Uterus (tissue), 4 donors: Measurements from ENCODE around the gene CT45A9. TPM values are rescaled to one million over a fixed set of nuclear protein-coding genes. Genes with fewer than 3 reads are reported as not detected.
"Not testable (repeated sequence)": the region's sequence is repeated elsewhere in the genome, so short reads cannot be mapped to it uniquely, and the experiment has no call there.

Experiments used
- DNase-seq, 2 donors: peaks; one replicate each; pipeline ENCODE4 v3.0.0-alpha.2; 2019 to 2020
- H3K27ac ChIP-seq, 2 donors: fragments of 200-600 bp; sonication (generic); 1 replicate in 1 of 2; 2 replicates in 1 of 2; pipeline ENCODE4 v1.5.1; 2016 to 2018
- H3K27me3 ChIP-seq, 2 donors: fragments of 200-600 bp; sonication (generic); one replicate each; pipeline ENCODE4 v1.5.1; 2018 to 2019; ENCODE audit warnings: control low read depth in 1 of 2
- H3K36me3 ChIP-seq, 2 donors: fragments of 200-600 bp; sonication (generic); one replicate each; pipeline ENCODE4 v1.5.1; 2019; ENCODE audit warnings: control low read depth in 1 of 2
- H3K4me1 ChIP-seq, 2 donors: fragments of 200-600 bp; sonication (generic); one replicate each; pipeline ENCODE4 v1.5.1; 2018 to 2019; ENCODE audit warnings: control low read depth in 1 of 2
- H3K4me3 ChIP-seq, 2 donors: fragments of 200-600 bp; sonication (generic); 1 replicate in 1 of 2; 2 replicates in 1 of 2; pipeline ENCODE4 v1.5.1; 2018 to 2019; ENCODE audit warnings: mild to moderate bottlenecking in 1 of 2
- H3K9me3 ChIP-seq, 2 donors: fragments of 200-600 bp; sonication (generic); one replicate each; pipeline ENCODE4 v1.5.1; 2019; ENCODE audit warnings: control low read depth in 1 of 2
- POLR2A ChIP-seq, 2 donors: fragments of 450-650 bp; IDR thresholded peaks; one replicate each; pipeline ENCODE4 v1.6.1; 2016; ENCODE audit warnings: antibody characterized with exemption in 2 of 2, mild to moderate bottlenecking in 1 of 2, moderate library complexity in 1 of 2
- intact Hi-C: fragments of 100-400 bp; cut with DNase I; formaldehyde crosslinking; loops from one replicate; pipeline ENCODE4 v1.15.1; 2023; ENCODE audit warnings: low total_unique reads
- total RNA-seq, 4 donors: library from RNA; depleted of rRNA in 3 of 4; stranded (reverse); fragments of >200 nt in 3 of 4; gene quantifications; one replicate each; pipeline versions ENCODE4 v1.1.0 to v1.2.4, GENCODE V29; 2014 to 2023
- TF ChIP-seq, protein P1 (sequence below), 4 experiments: fragments of 200-600 bp in 2 of 4; fragments of 450-650 bp in 2 of 4; sonication (generic) in 2 of 4; IDR thresholded peaks; one replicate each; pipeline ENCODE4 v1.5.1; 2016 to 2019; ENCODE audit warnings: antibody characterized with exemption in 4 of 4, mild to moderate bottlenecking in 2 of 4, moderate library complexity in 1 of 4
- donor health status: DM: yes; HTN: yes; CAD: no.

The CT45A9 gene, protein sequence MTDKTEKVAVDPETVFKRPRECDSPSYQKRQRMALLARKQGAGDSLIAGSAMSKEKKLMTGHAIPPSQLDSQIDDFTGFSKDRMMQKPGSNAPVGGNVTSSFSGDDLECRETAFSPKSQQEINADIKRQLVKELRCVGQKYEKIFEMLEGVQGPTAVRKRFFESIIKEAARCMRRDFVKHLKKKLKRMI
- total RNA-seq = not detected

DNA sequence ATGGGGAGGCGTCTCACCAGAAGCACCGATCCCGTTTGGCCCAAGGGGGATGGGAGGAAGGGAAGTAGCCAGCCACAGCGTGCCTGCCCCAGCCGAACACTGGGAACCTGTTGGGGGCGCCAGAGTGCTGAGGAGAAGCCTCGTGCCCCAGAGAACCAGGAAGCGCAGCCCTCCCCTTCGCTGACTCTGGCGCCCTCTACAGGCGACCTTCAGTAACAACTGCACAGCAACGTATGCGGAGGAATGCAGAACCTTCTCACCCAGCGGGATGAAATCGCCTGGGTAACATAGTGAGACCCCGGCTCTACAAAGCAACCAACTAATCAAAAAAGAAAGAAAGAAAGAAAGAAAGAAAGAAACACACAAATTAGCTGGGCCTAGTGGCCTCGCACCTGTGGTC lies at the start of gene CT45A9:
TSS of gene CT45A9 (minus strand) at position 101 of the 400 bp plus-strand sequence. CDS start 3,751 bp downstream, outside the sequence.
- H3K4me3 ChIP-seq, H3K9me3 ChIP-seq, H3K27ac ChIP-seq, H3K36me3 ChIP-seq, DNase-seq, H3K27me3 ChIP-seq, intact Hi-C loops, H3K4me1 ChIP-seq: not testable (repeated sequence)

DNA sequence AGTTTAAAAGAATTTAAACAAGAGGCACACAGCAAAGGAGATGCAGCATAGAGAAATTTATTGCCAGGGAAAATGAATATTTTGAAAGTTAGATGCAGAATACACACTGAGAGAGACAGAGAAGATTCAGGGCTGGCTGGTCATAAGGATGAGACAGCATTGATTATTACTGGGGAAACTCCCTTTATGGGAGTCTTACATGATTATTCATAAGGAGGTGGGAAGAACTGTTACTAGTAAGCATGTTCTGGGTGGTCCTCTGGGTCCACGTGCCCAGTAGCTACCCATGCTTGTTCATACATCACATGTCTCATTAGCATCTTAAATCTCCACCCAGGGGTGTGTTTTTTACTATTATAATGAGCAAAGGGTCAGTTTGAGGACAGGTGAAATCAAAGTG lies 48.9 kb upstream of the CT45A9 start:
- H3K4me1 ChIP-seq, intact Hi-C loops, H3K27ac ChIP-seq, H3K36me3 ChIP-seq, H3K27me3 ChIP-seq, H3K4me3 ChIP-seq, DNase-seq, H3K9me3 ChIP-seq: not testable (repeated sequence)

DNA sequence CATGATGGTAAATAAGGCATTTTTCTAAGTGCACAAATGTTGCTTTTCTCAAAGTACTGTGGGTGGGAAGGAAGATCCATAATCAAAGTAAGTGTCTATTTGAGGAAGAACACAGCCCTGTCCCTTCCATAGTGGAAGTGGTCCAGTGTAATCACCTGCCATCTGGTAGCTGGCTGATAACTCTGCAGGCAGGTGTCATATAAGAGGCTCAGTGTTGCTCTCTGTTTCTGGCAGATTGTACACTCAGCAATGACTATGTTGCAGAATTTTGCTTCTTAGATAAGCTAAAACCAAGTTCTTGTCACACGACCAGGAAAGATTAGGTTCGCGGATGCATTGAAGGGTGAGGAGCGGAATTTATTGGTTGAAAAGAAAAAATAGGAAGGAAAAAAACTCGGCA lies 42.8 kb upstream of the CT45A9 start:
- H3K4me1 ChIP-seq = no peaks in the 10 kb centered on the region
- no peaks in the 10 kb centered on the region for H3K36me3 ChIP-seq
- no peak overlapping the region for H3K27ac ChIP-seq
- no peak for TF ChIP-seq POLR2A (IDR thresholded peaks at IDR 0.05)
- TF ChIP-seq, protein P1, sequence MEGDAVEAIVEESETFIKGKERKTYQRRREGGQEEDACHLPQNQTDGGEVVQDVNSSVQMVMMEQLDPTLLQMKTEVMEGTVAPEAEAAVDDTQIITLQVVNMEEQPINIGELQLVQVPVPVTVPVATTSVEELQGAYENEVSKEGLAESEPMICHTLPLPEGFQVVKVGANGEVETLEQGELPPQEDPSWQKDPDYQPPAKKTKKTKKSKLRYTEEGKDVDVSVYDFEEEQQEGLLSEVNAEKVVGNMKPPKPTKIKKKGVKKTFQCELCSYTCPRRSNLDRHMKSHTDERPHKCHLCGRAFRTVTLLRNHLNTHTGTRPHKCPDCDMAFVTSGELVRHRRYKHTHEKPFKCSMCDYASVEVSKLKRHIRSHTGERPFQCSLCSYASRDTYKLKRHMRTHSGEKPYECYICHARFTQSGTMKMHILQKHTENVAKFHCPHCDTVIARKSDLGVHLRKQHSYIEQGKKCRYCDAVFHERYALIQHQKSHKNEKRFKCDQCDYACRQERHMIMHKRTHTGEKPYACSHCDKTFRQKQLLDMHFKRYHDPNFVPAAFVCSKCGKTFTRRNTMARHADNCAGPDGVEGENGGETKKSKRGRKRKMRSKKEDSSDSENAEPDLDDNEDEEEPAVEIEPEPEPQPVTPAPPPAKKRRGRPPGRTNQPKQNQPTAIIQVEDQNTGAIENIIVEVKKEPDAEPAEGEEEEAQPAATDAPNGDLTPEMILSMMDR (IDR thresholded peaks at IDR 0.05) = no peak
- intact Hi-C loops = no loop called here
- no peak for DNase-seq
- no peaks in the 10 kb centered on the region for H3K9me3 ChIP-seq
- H3K4me3 ChIP-seq = no peak overlapping the region
- H3K27me3 ChIP-seq = no peaks in the 10 kb centered on the region

DNA sequence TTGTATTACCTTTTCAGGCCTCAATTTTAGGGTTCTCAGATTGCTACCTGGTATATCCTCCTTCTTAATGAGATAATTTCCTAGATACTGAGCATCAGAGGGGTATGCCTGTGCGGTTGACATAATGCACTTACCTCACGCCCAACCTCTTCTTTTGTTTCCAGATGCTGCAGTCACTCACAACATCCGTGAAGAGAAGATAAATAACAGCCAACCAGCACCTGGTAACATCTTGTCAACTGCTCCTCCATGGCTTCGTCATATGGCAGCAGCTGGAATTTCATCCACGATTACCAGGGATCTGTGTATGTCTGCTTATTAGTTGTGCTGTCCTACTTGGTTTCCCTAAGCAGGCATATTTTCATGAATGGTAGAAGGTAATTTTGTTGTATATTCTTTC lies 38.6 kb upstream of the CT45A9 start:
- Histone ChIP-seq H3K36me3 (no peaks in the 10 kb centered on the region), H3K4me1 (no peaks in the 10 kb centered on the region), H3K27me3 (no peaks in the 10 kb centered on the region), H3K4me3 (no peak overlapping the region), H3K9me3 (no peaks in the 10 kb centered on the region), H3K27ac (no peak overlapping the region)
- intact Hi-C loops = no loop called here
- no peak for DNase-seq
- TF ChIP-seq POLR2A (IDR thresholded peaks at IDR 0.05) = no peak
- TF ChIP-seq, protein P1 (IDR thresholded peaks at IDR 0.05) = no peak

DNA sequence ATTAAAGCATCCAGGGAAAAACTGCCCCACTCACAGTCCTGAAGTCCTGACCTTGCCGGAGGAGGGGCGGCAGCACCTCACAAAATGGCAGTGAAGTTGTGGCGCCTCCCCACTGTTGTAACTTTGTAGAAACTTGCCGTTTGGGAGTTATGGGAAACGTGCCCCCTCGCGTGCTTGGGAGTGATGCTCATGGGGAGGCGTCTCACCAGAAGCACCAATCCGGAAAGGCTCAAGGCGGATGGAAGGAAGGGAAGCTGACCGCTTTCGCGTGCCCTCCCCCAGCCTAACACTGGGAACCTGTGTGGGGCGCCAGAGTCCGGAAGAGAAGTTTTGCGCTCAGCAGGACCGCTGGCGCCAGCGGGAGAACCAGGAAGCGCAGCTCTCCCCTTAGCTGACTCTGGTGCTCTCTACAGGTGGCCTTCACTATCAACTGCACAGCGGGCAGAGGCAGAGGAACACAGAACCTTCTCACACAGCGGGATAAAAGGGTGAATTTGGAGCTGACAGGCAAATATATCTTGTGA lies 21.7 kb upstream of the CT45A9 start, which contains the start of the genes CT45A10 and SAGE1:
TSS of gene CT45A10 (minus strand) at position 151 of the 524 bp plus-strand sequence. CDS start 8,100 bp downstream, outside the sequence.
TSS of gene SAGE1 (plus strand) at position 423 of the 524 bp plus-strand sequence. CDS start 2,527 bp downstream, outside the sequence.
- TF ChIP-seq, protein P1 (IDR thresholded peaks at IDR 0.05) = no peak
- no peak for TF ChIP-seq POLR2A (IDR thresholded peaks at IDR 0.05)
- Histone ChIP-seq H3K4me1 (no peaks in the 10 kb centered on the region), H3K4me3 (no peak within 1 kb of the TSS), H3K36me3 (no peaks in the 10 kb centered on the region), H3K27ac (no peak within 1 kb of the TSS), H3K27me3 (no peaks in the 10 kb centered on the region), H3K9me3 (no peaks in the 10 kb centered on the region)
- DNase-seq = no peak
- intact Hi-C loops = no loop called here

DNA sequence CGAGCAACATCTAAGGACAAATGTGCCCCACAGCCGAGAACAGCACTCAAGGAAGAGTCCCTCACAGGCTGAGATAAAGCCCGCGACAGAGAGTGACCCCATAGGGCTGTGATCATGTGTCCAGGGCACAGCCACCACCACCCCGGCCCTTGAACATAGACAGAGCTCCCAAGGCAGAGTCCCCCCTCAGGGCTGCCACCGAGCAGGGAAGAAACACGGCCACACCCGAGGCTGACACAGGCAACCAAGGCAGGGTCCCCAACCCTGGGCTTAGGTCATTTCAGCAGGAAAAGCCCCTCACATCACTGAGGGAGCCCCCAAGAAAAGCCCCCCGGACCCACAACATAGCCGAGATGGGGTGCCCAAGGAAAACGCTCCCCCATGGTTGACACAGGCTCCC lies 21.2 kb upstream of the CT45A9 start:
- Histone ChIP-seq H3K9me3 (no peaks in the 10 kb centered on the region), H3K4me1 (no peaks in the 10 kb centered on the region), H3K36me3 (no peaks in the 10 kb centered on the region), H3K27me3 (no peaks in the 10 kb centered on the region), H3K27ac (no peak overlapping the region), H3K4me3 (no peak overlapping the region)
- intact Hi-C loops = no loop called here
- DNase-seq = no peak
- TF ChIP-seq POLR2A (IDR thresholded peaks at IDR 0.05) = no peak
- TF ChIP-seq, protein P1 (IDR thresholded peaks at IDR 0.05) = no peak
